ENCODE results near the gene FMN1.

DNA sequence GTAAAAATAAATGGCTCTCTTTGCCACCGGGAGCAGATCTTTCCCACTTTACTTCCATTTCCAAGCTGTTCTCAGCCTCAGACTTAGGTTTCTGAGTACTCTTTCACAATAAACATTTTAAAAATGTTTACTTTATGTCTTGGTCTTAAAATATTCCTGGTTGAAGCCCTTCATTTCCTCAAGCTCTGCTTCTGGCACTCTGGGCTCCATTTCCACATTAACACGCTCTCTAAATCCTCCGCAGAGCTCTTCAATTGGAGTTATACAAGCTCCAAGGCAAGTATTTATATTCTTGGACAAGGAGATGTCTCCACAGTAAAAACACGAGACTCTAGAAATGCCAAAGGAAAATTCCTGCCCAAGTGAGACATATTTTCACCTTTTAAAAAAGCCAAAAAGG is 307.4 kb downstream of the FMN1 start:
- TF ChIP-seq, protein P1, sequence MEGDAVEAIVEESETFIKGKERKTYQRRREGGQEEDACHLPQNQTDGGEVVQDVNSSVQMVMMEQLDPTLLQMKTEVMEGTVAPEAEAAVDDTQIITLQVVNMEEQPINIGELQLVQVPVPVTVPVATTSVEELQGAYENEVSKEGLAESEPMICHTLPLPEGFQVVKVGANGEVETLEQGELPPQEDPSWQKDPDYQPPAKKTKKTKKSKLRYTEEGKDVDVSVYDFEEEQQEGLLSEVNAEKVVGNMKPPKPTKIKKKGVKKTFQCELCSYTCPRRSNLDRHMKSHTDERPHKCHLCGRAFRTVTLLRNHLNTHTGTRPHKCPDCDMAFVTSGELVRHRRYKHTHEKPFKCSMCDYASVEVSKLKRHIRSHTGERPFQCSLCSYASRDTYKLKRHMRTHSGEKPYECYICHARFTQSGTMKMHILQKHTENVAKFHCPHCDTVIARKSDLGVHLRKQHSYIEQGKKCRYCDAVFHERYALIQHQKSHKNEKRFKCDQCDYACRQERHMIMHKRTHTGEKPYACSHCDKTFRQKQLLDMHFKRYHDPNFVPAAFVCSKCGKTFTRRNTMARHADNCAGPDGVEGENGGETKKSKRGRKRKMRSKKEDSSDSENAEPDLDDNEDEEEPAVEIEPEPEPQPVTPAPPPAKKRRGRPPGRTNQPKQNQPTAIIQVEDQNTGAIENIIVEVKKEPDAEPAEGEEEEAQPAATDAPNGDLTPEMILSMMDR (IDR thresholded peaks at IDR 0.05) = no peak
- TF ChIP-seq POLR2A (IDR thresholded peaks at IDR 0.05) = no peak

Measured in esophagus squamous epithelium (tissue), 4 donors.